HG03108 (cell line): ENCODE data around the gene TNFRSF13B.

ENCODE experiments used
- ATAC-seq: cut with Tn5 transposase; IDR thresholded peaks from one replicate; pipeline ENCODE4 v1.9.1; 2021; ENCODE audit warnings: moderate library complexity; ENCODE audit not compliant: unreplicated experiment

TNFRSF13B gene

DNA sequence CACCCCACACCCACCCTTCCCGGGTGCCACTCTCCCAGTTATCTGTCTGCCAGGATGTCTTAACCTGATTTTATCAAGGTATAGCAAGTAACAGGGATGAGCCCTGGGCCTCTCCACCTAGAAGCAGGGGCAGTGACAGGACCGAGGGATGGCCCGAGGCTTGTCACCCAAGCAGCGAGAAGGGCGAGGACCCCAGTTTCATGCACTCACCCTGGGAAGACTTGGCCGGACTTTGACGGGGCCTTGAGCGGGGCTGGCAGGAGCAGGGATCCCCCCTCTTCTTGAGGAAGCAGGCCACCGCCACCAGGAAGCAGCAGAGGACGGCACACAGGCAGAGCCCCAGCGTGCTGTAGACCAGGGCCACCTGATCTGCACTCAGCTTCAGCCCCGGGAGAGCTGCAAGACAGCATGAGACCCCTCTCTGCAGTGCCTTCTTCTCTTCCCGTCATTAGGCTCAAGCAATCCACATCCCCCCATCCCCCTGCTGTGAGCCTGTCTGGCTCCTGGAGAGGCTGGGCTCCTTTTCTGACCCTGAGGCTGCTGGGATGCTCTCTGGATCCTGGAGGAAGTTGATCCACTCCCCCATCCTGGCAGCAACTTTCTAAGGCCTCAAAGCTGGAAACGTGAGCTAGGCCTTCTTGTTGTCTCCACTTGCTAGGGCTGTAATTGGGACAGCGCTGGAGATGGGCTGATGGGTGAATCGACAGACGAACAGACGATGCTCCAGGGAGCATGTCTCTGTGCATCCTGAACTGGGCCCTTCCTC, 31.6 kb downstream of the TNFRSF13B start:
- ATAC-seq = no peak

GRCh38 chr17:16939606-16940115, 32.3 kb downstream of the TNFRSF13B start:
- no peak for ATAC-seq

GRCh38 chr17:16939208-16939576, 32.7 kb downstream of the TNFRSF13B start:
- no peak for ATAC-seq

GRCh38 chr17:16938496-16939207, 33.3 kb downstream of the TNFRSF13B start:
- no peak for ATAC-seq

GRCh38 chr17:16938031-16938430, 33.9 kb downstream of the TNFRSF13B start:
- ATAC-seq = no peak

- ATAC-seq = no peak
Measured at GRCh38 chr17:16937431-16937830, 34.5 kb downstream of the TNFRSF13B start.

DNA sequence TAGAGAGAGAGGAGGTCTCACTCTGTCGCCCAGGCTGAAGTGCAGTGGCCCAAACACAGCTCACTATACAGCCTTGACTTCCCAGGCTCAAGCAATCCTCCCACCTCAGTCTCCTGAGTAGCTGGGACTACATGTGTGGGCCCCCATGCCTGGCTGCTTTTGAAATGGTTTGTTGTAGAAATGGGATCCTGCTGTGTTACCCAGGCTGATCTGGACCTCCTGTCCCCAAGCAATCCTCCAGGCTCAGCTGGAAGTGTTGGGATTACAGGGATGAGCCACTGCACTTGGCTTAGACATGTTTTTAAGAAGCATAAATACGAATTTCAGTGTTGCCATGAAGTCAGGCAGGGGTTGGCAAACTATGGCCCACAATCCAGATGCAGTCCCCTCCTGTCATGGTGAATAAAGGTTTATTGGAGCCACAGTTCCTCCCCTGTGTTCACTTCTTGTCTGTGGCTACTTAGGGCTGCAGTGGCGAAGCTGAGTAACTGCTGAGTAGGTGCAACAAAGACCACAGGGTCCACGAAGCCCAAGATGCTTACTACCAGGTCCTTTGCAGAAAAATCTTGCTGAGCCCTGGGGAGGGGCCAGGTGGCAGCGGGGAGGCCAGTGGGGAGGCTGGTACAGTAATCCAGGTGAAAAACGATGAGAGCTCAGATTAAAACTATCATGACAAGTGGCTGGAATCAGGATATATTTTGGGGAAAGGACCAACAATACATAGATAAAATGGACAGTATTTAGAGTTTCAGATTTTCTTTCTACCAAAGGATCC, 35.2 kb downstream of the TNFRSF13B start:
- ATAC-seq = no peak

DNA sequence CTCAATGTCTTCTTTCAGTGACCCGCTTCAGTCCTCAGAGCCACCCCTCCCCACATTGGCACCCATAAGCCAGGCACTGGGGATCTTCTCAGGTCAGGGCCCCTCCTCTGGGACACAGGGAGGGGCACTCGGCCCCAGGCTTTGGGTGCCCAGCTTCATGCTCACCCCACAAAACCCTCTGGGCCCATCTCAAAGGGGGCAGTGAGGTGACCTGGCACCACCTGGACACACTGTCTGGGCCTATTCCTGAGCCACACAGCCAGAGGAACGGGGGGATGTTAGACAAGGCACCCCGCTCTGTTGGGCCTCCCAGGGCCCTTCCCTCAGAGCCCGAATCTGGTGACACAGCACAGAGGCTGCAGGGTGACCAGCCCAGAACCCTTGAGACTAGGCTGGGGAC, 36.1 kb downstream of the TNFRSF13B start:
- ATAC-seq = no peak

DNA sequence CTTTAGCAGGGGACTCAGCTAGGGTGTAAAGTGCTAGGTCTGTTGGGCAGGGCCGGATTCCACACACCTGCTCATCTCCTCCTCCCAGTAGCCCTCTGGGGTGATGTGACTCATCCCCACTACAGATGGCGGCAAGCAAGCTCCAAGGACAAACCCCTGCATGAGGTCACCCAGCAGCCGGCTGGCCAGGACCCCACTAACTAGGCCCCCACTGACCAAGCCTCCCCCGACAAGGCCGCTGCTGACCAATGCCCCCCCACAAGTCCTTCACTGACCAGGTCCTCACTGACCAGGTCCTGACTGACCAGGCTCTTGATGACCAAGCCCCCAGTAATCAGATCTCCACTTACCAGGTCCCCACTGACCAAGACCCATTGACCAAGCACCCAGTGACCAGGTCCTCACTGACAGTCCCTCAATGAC, 36.7 kb downstream of the TNFRSF13B start:
- ATAC-seq = no peak

DNA sequence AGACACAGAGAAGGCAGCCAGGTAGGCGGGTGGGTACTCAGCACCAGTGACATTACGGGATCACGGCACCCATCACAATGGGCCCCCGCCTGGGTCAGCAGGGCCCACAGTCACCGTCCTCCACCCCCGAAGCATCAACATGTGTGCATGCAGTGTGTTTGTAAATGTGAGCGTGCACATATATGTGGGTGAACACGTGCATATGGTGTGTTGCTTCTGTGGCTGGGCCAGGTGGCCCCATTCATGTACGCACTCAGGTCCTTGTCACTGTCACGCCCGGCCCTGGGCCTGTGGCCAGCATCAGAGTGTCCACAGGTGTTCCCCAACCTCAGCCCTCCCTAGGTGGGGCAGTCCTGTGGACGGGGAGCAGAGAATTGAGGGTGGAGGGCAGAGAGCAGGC, 37.1 kb downstream of the TNFRSF13B start:
- ATAC-seq = no peak

DNA sequence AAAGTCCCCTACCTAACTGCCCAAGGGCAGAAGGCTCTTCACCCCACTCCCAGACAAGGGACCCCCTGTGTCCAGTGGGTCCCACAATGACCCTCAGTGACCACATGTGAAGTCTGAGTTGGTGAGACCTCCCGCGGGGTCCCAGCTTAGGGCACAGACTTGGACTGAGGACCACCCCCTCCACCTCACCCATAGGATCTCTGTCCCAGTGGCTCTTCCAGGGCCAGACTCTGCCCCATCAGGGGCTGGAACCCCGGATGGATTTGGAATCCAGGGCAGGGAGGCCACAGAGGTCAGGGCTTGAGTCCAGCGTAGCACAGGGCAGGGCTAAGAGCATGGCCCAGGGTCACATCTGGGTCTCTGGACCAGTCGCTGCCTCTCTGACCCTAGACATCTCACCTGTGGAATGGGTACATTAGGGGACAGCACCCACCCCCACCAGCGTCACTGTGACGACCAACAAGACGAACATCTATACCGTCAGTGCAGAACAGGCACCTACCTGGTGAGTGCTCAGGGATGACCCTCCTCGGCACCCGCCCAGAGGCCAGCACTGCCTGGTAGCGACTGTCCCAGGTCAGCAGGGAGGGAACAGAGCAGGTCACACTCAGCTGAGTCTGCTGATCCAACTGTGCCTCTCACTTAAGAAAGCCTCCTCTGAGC, 37.7 kb downstream of the TNFRSF13B start:
- ATAC-seq = no peak

DNA sequence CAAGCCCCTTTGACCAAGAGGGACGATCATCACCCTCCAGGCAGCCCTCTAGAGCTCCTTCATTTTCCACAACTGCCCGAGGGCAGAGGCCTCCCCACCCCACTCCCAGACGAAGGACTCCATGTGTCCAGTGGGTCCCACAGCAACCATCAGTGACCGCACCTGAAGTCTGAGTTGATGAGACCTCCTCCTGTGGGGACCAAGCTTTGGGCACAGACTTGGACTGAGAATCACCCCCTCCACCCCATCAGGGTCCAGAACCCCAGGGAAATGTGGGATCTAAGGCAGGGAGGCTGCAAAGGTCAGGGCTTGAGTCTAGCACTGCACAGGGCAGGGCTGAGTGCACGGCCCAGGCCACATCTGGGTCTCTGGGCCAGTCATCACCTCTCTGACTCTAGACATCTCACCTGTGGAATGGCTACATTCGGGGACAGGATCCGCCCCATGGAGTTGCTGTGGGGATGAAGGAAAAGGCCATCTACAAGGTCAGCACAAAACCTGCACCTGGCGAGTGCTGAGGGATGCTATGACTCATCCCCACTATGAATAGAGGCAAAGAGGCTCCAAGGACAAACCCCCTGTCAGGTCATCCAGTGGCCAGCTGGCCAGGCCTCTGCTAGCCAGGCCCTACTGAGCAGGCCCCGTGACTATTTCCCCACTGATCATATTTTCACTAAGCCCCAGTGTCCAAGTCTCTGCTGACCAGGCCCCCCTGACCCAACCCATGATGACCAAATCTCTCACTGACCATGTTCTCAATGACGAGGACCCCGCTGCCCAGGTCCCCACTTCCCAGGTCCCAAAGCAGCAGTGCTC, 38.4 kb downstream of the TNFRSF13B start:
- no peak for ATAC-seq

DNA sequence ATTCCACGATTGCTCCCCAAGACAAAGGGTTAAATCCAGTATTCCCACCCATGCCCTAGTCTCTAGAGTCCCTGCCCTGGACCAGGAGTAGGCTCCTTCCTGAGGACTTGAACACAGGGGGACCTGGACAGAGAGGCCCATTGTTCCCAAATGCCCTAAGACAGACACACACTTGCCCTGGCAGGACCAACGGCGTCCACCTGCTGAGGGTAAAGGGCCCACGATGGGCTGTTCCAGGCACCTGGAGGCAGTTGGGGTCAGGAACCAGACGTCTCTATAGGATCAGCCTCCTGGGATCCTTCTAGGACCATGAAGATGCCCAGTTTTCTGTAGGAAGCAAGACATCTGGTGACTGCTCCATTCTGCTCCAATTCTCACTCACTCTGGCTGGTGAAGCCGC, 39.3 kb downstream of the TNFRSF13B start:
- ATAC-seq = no peak

DNA sequence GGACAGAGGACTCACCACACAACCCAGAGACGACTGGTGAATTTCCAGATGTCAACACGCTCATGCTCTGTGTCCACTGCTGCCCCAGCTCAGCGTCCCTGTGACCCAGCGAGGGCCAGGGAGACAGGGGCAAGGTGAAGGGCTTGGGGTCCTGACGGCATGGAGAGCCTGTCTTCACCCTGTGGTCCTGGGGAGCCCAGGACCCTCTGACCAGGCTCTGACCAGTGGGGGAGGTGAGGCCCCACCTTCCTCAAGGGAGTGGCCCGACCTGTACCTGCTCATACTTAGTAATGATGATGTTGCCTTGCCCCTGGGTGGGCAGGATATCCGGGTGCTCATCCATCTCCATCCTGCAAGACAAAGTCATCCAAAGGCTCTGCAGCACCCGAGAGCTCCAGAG, 39.8 kb downstream of the TNFRSF13B start:
- no peak for ATAC-seq

DNA sequence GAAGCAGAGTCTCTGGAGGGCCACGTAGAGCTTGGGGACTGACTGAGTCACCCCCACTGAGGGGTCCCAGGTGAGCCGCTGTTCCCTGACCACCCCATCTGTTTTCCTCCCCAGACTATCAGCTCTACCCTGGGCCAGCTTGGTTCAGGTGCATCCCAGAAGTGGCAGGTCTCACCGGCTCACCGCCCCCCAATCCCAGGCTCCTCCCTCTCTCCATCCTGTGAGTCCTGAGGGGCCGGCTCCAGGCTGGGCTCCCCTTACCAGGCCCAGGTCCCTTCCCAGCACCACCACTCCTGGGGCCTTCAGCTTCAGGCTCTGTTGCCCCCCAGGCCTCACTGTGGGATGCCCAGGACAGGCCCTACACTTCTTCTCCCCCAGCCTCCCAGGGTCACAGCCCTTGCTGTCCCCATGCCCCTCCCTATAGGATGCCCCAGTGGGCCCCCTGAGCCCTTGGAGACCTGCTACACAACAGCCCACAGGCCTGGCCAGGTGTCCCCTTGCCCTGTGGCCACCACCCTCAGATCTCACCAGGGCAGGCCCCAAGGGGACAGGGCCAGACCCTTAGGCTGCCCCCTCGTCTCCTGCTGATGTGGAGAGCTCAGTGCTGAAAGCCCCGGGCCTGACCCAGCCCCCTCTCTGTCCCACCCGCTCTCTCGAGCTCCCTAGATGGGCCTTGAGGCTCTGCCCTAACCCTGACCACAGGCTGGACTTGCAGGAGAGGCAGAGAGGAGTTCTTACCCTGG, 40.4 kb downstream of the TNFRSF13B start:
- no peak for ATAC-seq

GRCh38 chr17:16930571-16931317, 41.2 kb downstream of the TNFRSF13B start:
- ATAC-seq = no peak

- no peak for ATAC-seq
Measured at GRCh38 chr17:16929757-16930520, 42.0 kb downstream of the TNFRSF13B start.
